OCI-LY3 (cell line): ENCODE measurements around the gene STAB1.

Experiments
- H2AFZ ChIP-seq: fragments of 200-600, 300-600 bp; shearing (Covaris generic); 2 replicates; pipeline ENCODE4 v1.6.0; 2014; ENCODE audit warnings: antibody characterized with exemption, low read depth, low read length
- H3K27ac ChIP-seq: fragments of 200-600, 300-600 bp; sonication (generic); 2 replicates; pipeline ENCODE4 v1.5.1; 2014; ENCODE audit warnings: mild to moderate bottlenecking, low read length, moderate library complexity, mixed read lengths
- H3K27me3 ChIP-seq: fragments of 200-600, 300-600 bp; sonication (generic); 2 replicates; pipeline ENCODE4 v1.6.1; 2014; ENCODE audit warnings: low read depth, low read length, mixed read lengths
- H3K36me3 ChIP-seq: fragments of 200-600, 300-600 bp; sonication (generic); replicated peaks from 2 replicates; pipeline ENCODE3; 2014; ENCODE audit warnings: low read depth, low read length, mixed read lengths
- H3K4me1 ChIP-seq: fragments of 300-600, 200-600 bp; sonication (generic); 2 replicates; pipeline ENCODE4 v1.6.1; 2014; ENCODE audit warnings: low read length, mixed read lengths
- H3K4me2 ChIP-seq: fragments of 200-600, 300-600 bp; sonication (generic); 2 replicates; pipeline ENCODE4 v1.6.1; 2014; ENCODE audit warnings: low read length, mixed read lengths
- H3K4me3 ChIP-seq: fragments of 300-600, 200-600 bp; sonication (generic); 2 replicates; pipeline ENCODE4 v1.5.1; 2014; ENCODE audit warnings: antibody characterized with exemption, mild to moderate bottlenecking, low read length, moderate library complexity
- H3K79me2 ChIP-seq: fragments of 300-600, 200-600 bp; shearing (Covaris generic); 2 replicates; pipeline ENCODE4 v1.6.1; 2014; ENCODE audit warnings: mild to moderate bottlenecking, low read length, mixed read lengths
- H3K9ac ChIP-seq: fragments of 300-600, 200-600 bp; shearing (Covaris generic); 2 replicates; pipeline ENCODE4 v1.6.0; 2014; ENCODE audit warnings: mild to moderate bottlenecking, low read length, moderate library complexity
- H3K9me3 ChIP-seq: fragments of 200-600, 300-600 bp; shearing (Covaris generic); 2 replicates; pipeline ENCODE4 v1.6.1; 2014; ENCODE audit warnings: low read length, mixed read lengths; ENCODE audit not compliant: insufficient read depth
- H4K20me1 ChIP-seq: fragments of 200-600, 300-600 bp; sonication (generic); 2 replicates; pipeline ENCODE4 v1.6.1; 2016; ENCODE audit warnings: low read length, mixed read lengths; ENCODE audit not compliant: insufficient read depth
- CTCF ChIP-seq: fragments of 200-600, 300-600 bp; sonication (generic); IDR thresholded peaks from 2 replicates; pipeline ENCODE4 v1.5.1; 2014; ENCODE audit warnings: antibody characterized with exemption, low read length, low read depth
- EZH2phosphoT487 ChIP-seq: fragments of 200-600 bp; shearing (Covaris generic); IDR thresholded peaks from 2 replicates; pipeline ENCODE4 v1.6.1; 2018; ENCODE audit warnings: antibody characterized with exemption, mixed run types, low read depth

The STAB1 gene

DNA sequence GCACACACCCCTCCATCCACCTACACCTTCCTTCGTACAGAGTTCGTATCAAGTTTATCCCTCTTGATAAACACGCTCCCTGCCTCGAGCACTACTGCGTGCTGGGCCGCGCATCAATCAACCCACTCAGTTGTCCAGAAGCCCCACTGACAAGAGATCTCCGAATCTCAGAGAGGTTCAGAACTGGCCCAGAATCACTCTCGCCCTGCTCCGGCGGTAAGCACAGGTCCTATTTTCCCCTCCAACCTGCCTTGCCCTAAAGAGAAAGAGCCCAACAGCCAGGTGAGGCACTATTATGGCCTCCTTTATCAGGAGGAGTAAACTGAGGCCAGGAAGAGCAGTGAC, 40.2 kb upstream of the STAB1 start:
- Histone ChIP-seq H3K4me2 (peak overlapping the region; percentile 97), H3K4me1 (peaks cover 18% of the 10 kb centered on the region), H3K79me2 (peaks cover 24% of the 10 kb centered on the region), H3K9ac (peak overlapping the region; percentile 88), H3K27me3 (no peaks in the 10 kb centered on the region), H3K36me3 (peaks cover 13% of the 10 kb centered on the region), H3K27ac (peak overlapping the region; percentile 33), H3K4me3 (peak overlapping the region; percentile 93), H3K9me3 (no peaks in the 10 kb centered on the region), H4K20me1 (no peaks in the 10 kb centered on the region), H2AFZ (peak overlapping the region; percentile 97)
- TF ChIP-seq EZH2phosphoT487, result no peak
- no peak for TF ChIP-seq CTCF

- Histone ChIP-seq H3K27me3 (no peaks in the 10 kb centered on the region), H3K9ac (peak within 1 kb of the TSS; percentile 100), H3K36me3 (peaks cover 16% of the 10 kb centered on the region), H3K9me3 (no peaks in the 10 kb centered on the region), H3K4me2 (peak within 1 kb of the TSS; percentile 98), H3K4me3 (peak within 1 kb of the TSS; percentile 93), H3K27ac (peak within 1 kb of the TSS; percentile 51), H4K20me1 (no peaks in the 10 kb centered on the region), H2AFZ (peak within 1 kb of the TSS; percentile 97), H3K79me2 (peaks cover 24% of the 10 kb centered on the region), H3K4me1 (peaks cover 18% of the 10 kb centered on the region)
- TF ChIP-seq CTCF (no peak), EZH2phosphoT487 (no peak)
Observed at GRCh38 chr3:52455283-52456168, 39.6 kb upstream of the STAB1 start, which contains the start of gene NISCH. TSS of gene NISCH (plus strand) at chr3:52455604. CDS start at chr3:52455642, 38 bp downstream.

DNA sequence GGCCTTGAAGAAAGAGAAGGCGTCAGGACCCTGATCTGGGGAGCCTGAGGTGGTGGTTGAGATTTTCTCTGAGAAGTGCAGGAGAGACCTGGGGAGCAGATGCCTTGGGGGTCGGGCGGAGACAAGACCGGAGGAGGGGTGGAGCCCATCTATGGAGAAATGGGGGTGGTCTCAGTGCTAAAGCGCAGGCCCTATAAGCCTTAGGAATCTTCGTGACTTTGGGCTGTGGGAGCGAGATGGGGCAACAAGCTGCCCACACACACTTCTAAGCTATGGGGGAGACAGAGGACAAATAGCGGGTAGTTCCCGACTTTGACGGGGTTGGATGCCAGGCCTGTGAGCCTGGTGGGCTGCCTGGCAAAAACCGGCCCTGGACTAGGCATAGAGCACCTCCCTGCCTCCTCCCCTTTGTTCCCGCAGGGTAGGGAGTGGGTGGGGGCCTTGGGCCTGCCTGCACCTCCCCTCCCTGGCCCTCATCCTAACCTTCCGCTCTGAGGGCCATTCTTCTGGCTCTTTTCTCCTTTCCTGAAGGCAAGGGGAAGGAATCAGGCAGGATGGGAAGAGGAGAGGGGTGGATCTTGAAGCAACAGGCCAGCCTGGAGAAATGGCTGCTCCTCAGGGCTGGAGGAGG, 38.9 kb upstream of the STAB1 start:
- Histone ChIP-seq H3K27ac (no peak overlapping the region), H3K4me3 (peak overlapping the region; percentile 93), H4K20me1 (no peaks in the 10 kb centered on the region), H3K27me3 (no peaks in the 10 kb centered on the region), H2AFZ (0 out of 2 replicates have a peak overlapping the region, but pooled peaks have one; percentile 90), H3K79me2 (peaks cover 24% of the 10 kb centered on the region), H3K9ac (peak overlapping the region; percentile 100), H3K9me3 (no peaks in the 10 kb centered on the region), H3K4me1 (peaks cover 18% of the 10 kb centered on the region), H3K4me2 (peak overlapping the region; percentile 98), H3K36me3 (peaks cover 16% of the 10 kb centered on the region)
- TF ChIP-seq EZH2phosphoT487, result no peak
- TF ChIP-seq CTCF, result no peak

DNA sequence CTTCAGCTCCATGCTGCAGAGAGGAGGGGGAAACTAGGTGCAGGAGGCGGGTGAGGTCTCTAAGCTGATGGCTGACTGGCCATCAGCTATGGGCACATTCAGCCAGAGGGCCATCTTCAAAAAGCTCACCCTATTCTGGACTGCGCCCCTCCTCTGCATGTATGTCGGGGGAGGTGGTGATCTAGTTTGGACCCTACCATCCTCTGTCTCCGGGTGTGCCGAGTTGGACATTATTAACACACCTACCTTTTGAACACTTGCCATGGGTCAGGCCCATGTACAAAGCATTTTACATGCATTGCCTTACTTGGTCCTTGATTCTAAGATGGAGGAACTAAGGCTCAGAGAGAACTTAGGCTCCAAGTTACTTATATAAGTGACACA, 38.3 kb upstream of the STAB1 start:
- no peaks in the 10 kb centered on the region for H4K20me1 ChIP-seq
- H3K9me3 ChIP-seq, result no peaks in the 10 kb centered on the region
- no peaks in the 10 kb centered on the region for H3K27me3 ChIP-seq
- peak overlapping the region; percentile 100 for H3K9ac ChIP-seq
- no peak overlapping the region for H3K27ac ChIP-seq
- H3K4me3 ChIP-seq, result peak overlapping the region; percentile 93
- peaks cover 24% of the 10 kb centered on the region for H3K79me2 ChIP-seq
- H3K36me3 ChIP-seq, result peaks cover 16% of the 10 kb centered on the region
- peak overlapping the region; percentile 98 for H3K4me2 ChIP-seq
- no peak overlapping the region for H2AFZ ChIP-seq
- peaks cover 18% of the 10 kb centered on the region for H3K4me1 ChIP-seq
- TF ChIP-seq CTCF, result no peak
- TF ChIP-seq EZH2phosphoT487, result no peak
